Activated T-helper 9 cell treated with anti-CD3 and anti-CD28 coated beads, Interleukin-2, amount 50 U/mL, for 16 hours (primary cell): ENCODE measurements around the gene FZD10.

ENCODE experiments used
- DNase-seq: peaks from one replicate; pipeline ENCODE4 v3.0.0-alpha.2; 2020; ENCODE audit warnings: low read depth

FZD10 gene

DNA sequence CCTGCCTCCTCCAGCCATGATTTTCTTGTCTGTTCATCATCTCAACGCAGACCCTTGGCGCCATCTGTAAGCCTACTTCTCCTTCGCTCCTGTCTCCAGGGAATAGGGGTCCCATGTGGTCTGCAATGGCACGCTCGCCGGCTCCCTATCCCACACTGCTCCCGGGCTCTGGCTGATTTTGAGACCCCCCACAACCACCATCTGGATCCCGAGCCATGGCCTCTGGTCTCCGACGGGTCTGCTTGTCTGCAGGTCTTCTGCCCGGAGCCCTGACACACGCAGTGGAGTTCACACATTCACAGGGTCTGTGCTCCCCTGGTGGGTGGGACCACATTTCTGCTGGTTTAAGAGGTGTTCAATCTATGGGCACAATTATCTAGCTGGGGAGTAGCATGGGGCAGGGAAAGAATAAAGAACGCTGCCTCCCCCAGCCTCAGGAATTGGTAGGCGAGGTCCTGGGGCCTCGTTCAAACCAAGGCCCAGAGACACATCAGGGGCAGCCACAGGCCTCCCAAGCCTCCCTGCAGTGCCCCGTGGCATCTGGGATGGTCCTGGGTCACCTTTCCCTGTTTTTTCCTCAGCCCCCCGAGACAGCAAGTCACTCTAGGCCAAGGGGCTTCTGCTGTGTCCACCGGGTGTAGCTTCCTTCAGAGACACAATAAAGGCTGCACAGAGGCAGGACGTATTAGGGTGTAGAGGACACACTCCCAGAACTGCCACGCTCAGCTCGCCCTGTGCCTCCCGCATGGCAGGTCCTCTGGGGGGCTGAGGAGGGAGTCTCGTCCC, 21.5 kb downstream of the FZD10 start:
- no peak for DNase-seq

DNA sequence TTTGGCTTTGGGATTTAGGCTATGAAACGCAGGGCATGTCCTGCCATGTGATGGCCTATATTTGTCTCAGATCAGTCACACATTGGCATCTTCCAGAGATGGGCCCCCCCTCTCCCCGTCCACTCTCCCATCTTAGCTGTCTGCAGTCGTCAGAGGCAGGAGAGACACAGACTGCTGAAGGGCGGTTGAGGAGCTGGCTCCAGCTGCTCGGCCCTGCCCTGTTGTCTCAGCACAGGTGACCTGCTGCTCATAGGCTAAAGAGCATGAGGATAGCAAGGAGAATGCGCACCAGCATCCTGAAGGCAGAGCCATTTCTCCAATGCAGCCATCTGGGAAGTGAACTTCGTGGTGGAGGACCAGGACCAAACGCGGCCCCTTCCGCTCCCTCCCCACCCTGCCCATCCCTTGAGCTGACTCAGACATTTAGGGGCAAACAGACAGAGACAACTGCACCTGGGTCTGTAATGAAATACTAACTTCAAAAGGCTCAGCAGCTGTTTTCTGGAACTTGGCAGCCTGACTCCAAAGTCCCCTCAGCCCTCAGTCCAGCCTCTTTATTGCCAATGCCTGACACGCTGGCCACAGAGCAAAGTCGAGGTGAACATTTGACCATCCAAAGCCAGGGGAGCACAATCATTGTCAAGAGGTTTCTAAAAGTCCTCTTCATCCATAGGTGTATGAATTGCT, 22.3 kb downstream of the FZD10 start:
- DNase-seq, result no peak

GRCh38 chr12:130185455-130186391, 23.5 kb downstream of the FZD10 start:
- DNase-seq, result no peak

DNA sequence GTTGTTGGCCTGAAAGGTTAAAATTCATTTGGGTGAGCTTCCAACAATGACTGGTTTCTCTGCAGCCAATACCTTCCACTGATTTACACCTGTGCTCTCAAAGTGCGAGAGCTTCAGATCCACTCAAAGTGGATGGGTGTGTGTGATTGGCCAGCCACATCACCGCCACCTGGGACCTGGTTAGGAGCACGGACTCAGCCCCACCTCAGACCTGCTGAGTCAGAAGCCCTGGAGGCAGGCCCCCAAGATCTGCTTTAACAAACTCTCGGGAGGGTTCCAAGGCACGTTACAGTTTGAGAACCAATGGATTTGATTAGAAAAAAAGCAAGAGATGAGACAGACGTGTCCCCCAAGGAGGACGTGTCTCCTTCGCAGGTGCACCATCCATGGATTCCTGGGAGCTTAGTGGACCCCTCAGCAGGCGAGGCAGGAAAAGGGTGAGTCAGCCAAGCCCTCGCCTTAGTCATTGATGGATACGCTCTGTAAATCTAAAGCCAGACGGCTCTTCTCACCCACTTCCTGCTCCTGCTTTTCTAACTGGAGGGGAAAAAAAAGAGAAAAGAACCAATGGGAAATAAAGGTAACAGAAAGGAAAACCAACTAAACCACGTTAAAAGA, 24.5 kb downstream of the FZD10 start:
- no peak for DNase-seq

- no peak for DNase-seq
Measured at GRCh38 chr12:130192642-130193345, 30.5 kb downstream of the FZD10 start.

DNA sequence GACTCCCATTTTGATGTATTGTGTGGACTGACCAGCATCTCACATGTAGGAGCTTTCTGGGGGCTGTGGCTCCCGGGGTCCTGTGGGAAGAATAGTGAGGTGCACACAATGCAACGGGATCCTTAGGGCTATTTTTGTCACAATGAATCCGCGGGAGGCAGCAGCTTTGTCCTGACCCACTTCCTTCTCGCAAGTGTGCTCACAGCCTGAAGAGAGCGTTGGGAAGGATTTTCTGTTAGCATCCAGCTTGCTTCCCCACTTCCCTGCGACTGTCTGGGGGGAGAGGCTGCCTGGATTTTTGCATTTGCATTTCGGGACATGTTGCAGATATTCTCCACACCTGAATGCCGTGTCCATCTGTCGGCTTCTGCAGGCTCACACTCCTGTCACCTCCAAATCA, 31.9 kb downstream of the FZD10 start:
- no peak for DNase-seq

DNA sequence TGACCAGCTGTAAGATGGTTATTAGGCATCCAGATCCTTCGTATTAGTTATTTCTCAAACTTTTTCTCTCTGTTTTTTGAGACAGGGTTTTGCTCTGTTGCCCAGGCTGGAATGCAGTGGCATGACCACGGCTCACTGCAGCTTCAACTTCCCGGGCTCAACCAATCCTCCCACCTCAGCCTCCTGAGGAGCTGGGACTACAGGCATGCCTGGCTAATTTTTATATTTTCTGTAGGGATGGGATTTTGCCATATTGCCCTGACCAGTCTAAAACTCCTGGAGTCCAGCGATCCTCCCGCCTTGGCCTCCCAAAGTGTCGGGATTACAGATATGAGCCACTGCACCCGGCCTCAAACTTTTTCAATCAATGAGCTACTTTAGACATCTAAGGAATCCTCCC, 33.1 kb downstream of the FZD10 start:
- no peak for DNase-seq

DNA sequence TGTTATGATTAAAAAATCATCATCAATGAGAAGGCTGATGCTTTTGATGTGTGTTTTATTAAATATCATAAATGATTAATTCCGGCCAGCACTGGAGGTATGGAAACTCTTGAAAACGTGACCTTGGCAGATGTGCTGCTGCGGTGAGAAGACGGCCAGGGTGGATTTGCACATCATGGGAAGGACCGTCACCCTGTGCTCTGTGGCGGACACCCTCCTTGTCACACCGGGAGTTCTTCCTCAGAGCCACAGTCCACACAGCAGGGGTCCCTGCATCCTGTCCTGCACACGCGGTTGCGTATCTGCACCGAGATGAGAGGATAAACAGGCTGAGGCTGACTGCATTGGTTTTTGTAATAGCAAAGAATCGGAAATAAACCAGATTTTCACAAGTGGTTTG, 33.5 kb downstream of the FZD10 start:
- no peak for DNase-seq

- DNase-seq, result no peak
Measured at GRCh38 chr12:130196827-130197226, 34.6 kb downstream of the FZD10 start.

DNA sequence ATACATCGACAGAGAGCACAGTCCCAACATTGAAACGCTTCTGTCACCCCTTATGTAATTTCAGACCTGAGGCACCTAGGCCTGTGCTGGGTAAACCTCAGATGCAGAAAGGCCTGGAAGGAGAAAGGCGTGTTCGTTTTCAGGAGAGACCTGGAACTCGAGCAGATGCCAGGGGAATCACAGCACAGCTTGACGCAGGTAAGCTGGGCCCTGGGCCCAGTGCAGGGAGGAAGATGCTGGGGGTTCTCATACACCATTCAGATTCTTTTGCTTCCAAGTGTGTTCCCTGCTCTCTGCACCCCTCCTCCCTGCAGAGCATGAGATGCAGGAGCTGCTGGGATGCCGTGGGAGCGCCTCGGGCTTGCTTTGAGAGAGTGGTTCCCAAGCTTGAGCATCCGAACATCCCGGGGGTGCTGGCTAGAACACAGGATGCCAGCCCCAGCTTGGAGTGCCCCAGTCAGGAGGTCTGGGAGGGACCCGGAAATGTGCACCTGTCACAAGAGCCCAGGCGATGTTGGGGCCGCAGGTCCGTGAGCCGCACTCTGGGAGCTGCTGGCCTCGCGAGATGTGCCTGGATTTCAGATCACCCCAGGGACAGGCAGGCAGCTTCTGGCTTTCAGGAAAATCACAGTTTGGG, 35.9 kb downstream of the FZD10 start:
- no peak for DNase-seq

- no peak for DNase-seq
Measured at GRCh38 chr12:130198663-130199060, 36.4 kb downstream of the FZD10 start.

GRCh38 chr12:130199581-130200390, 37.5 kb downstream of the FZD10 start:
- no peak for DNase-seq

DNA sequence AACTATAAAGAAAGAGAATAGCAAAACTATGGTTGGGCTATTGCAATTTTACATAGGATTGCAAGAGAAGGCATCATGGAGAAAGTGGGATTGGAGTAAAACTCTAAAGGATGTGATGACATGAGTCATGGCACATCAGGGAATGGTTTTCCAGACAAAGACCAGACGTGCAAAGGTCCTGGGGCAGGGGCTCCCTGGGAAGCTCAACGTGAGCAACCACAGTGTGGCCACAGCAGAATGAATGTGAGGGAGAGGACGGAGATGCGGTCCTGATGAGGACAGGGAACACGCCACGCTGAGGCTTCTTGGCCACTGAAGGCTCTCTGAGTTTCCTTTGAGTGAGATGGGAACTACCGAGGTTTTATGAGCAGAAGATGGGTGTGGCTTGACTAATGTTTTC, 38.2 kb downstream of the FZD10 start:
- no peak for DNase-seq

- DNase-seq, result no peak
Measured at GRCh38 chr12:130201037-130201436, 38.8 kb downstream of the FZD10 start.

DNA sequence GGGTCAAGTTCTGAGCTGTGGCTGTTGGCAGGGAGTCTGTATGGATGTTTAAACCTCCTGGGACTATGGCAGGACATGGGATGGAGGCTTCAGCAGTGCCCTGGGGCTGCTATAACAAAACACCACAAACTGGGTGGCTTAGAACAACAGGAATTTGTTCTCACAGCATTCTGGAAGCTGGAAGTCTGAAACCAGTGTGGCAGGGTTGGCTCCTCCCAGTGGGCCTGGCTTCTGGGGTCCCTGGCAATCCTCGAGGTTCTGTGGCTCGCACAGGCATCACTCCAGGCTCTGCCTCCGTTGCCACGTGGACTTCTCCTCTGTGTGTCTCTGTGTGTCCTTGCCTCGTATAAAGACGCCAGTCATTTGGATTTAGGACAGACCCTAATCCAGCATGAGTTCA, 39.9 kb downstream of the FZD10 start:
- DNase-seq, result no peak

DNA sequence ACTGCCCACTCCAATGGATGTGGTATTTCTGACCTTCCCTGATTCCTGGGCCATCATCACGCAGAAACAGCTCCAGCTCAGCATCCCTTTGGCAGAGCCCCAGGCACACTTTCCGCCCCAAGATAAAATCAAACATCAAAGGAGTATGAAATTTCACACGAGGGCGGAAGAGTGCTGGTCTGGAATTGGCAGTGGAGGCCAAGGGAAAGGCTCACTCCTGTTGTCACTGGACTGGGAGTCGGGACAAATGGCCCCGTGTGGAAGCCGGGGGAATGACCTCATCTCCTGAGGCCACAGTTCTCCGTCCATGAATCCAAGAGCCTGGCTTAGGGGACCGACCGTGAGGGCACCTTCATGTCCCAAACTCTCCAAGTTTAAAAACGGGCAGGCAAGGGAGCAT, 40.9 kb downstream of the FZD10 start:
- DNase-seq, result no peak

DNA sequence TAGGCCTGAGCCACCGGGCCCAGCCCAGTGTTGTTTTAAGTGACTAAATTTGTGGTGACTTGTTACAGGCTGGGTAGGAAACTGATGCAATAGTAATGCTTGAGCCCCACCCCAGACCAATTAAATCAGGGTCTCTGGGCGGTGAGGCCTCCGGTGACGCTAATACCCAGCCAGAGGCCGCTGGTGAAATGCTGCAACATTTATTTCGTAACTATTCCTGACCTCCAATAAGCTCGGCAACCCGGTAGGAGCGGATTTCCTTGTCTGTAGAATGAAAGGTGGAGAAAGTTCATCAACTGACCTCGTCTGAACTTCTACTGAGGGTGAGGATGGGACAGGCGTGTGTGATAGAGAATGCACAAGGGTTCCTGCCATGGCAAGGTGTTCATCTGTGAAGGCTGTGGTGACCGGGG, 42.3 kb downstream of the FZD10 start:
- no peak for DNase-seq

GRCh38 chr12:130205495-130205894, 43.2 kb downstream of the FZD10 start:
- no peak for DNase-seq

- DNase-seq, result no peak
Measured at GRCh38 chr12:130212384-130212989, 50.2 kb downstream of the FZD10 start.

GRCh38 chr12:130213249-130213648, 51.0 kb downstream of the FZD10 start:
- DNase-seq, result no peak
